ENCODE measurements around the gene KCTD5. TPM values are rescaled to one million over a fixed set of nuclear protein-coding genes. Genes with fewer than 3 reads are reported as not detected.

The KCTD5 gene
- total RNA-seq, 2 donors from 2014 or later = 29.8 to 32.6 TPM

DNA sequence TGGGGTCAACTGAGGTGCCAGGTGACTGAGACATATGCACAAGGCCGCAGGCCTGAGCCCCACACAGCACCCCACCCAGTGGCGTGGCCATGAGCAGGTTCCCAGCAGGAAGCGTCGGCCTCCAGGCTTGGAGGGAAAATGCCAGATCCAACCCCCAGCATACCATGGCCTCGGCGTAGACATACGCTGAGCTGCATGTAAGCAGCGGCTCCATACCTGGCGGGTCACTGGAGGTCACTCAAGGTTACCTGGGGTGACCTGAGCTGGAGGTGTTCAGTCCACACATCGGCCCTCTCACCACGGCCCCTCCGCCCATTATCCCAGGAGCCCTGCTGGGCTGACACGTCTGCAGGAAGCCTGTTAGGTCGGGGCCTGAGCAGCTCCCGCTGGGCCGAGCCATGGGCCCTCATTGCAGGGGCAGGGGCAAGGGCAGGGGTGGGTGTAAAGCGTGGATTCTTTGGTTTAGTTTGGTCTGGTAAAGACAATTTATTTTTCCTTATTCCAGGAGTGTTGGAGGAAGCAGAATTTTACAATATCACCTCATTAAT lies 15.2 kb downstream of the KCTD5 start:
- no peak overlapping the region for H3K4me3 Mint-ChIP-seq

DNA sequence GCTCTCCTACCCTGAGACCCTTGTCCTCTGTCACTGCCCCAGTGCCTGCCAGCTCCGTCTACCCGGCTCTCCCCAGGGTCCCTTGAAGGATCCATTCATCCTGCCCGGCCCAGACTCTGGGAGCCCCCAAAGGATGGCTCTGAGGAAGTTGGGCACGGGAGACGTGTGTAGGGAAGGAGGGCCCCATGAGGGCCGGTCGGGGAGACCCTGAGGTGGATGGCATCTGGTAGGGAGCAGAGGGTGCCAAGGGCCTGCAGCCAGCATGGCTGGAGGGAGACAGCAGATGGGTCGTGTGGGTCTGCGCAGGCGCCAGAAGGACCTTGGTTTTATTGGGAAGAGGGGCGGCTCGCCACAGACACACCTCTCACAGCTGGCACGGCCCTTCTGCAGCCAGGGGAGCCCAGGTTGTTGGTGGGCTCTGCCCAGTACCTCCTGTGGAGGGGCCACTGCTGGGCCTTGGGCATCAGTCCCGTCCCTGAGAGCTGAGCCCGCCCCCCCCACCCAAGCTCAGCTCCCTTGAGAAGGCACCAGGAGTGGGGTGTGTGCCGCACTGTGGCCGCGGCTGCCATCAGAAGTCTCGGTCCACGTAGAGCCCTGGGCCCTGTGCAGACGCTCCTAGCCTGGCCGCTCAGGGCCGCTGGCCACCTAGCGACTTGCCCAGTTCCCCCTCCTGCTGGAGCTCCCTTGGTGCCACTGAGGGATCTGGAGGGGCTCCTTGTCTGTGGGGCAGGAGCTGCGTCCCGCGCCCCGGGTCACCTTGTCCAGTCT lies 16.0 kb downstream of the KCTD5 start:
- Histone ChIP-seq H3K4me3 (ENCODE audit: low read length) (no peak overlapping the region), H3K4me1 (ENCODE audit: control insufficient read depth, insufficient read depth, low read length) (no peaks in the 10 kb centered on the region), H3K36me3 (ENCODE audit: control insufficient read depth, insufficient read depth, low read length) (peaks cover 21% of the 10 kb centered on the region), H3K27me3 (ENCODE audit: control insufficient read depth, insufficient read depth, low read length, poor library complexity, severe bottlenecking) (no peaks in the 10 kb centered on the region), H3K27ac (ENCODE audit: low read depth, low read length) (no peak overlapping the region), H3K9ac (ENCODE audit: extremely low read depth, low read length, poor library complexity, severe bottlenecking) (no peak overlapping the region), H3K9me3 (ENCODE audit: control insufficient read depth, low read length) (no peaks in the 10 kb centered on the region)
- Mint-ChIP-seq H3K9me3 (no peaks in the 10 kb centered on the region), H3K4me1 (peaks cover 2% of the 10 kb centered on the region), H3K27ac (no peak overlapping the region), H3K36me3 (ENCODE audit: low read depth) (peaks cover 17% of the 10 kb centered on the region), H3K27me3 (ENCODE audit: insufficient read depth) (no peaks in the 10 kb centered on the region), H3K4me3 (no peak overlapping the region)
- TF ChIP-seq, protein P1, sequence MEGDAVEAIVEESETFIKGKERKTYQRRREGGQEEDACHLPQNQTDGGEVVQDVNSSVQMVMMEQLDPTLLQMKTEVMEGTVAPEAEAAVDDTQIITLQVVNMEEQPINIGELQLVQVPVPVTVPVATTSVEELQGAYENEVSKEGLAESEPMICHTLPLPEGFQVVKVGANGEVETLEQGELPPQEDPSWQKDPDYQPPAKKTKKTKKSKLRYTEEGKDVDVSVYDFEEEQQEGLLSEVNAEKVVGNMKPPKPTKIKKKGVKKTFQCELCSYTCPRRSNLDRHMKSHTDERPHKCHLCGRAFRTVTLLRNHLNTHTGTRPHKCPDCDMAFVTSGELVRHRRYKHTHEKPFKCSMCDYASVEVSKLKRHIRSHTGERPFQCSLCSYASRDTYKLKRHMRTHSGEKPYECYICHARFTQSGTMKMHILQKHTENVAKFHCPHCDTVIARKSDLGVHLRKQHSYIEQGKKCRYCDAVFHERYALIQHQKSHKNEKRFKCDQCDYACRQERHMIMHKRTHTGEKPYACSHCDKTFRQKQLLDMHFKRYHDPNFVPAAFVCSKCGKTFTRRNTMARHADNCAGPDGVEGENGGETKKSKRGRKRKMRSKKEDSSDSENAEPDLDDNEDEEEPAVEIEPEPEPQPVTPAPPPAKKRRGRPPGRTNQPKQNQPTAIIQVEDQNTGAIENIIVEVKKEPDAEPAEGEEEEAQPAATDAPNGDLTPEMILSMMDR (conservative IDR thresholded peaks at IDR 0.05) = no peak
- 95 to 96% methylated on average over 17 to 28 of the region's 28 CpGs for WGBS, 2 experiments (ENCODE audit: insufficient coverage in 1 of 2, insufficient read length in 1 of 2)
- DNase-seq = no peak

More for the DNA sequence above, 15.2 kb downstream of the KCTD5 start:
- Mint-ChIP-seq H3K27me3 (ENCODE audit: insufficient read depth) (no peaks in the 10 kb centered on the region), H3K9me3 (no peaks in the 10 kb centered on the region), H3K36me3 (ENCODE audit: low read depth) (peaks cover 17% of the 10 kb centered on the region), H3K27ac (no peak overlapping the region), H3K4me1 (peaks cover 2% of the 10 kb centered on the region)
- no peak overlapping the region for H3K27ac ChIP-seq (ENCODE audit: low read depth, low read length)
- no peak overlapping the region for H3K9ac ChIP-seq (ENCODE audit: extremely low read depth, low read length, poor library complexity, severe bottlenecking)
- no peaks in the 10 kb centered on the region for H3K9me3 ChIP-seq (ENCODE audit: control insufficient read depth, low read length)
- peaks cover 21% of the 10 kb centered on the region for H3K36me3 ChIP-seq (ENCODE audit: control insufficient read depth, insufficient read depth, low read length)
- H3K4me3 ChIP-seq (ENCODE audit: low read length) = no peak overlapping the region
- DNase-seq = no peak
- H3K27me3 ChIP-seq (ENCODE audit: control insufficient read depth, insufficient read depth, low read length, poor library complexity, severe bottlenecking) = no peaks in the 10 kb centered on the region
- H3K4me1 ChIP-seq (ENCODE audit: control insufficient read depth, insufficient read depth, low read length) = no peaks in the 10 kb centered on the region
- TF ChIP-seq, protein P1 (conservative IDR thresholded peaks at IDR 0.05) = no peak
- WGBS, 2 experiments (ENCODE audit: insufficient coverage in 1 of 2, insufficient read length in 1 of 2) = 95 to 96% methylated on average over 10 to 17 of the region's 17 CpGs

DNA sequence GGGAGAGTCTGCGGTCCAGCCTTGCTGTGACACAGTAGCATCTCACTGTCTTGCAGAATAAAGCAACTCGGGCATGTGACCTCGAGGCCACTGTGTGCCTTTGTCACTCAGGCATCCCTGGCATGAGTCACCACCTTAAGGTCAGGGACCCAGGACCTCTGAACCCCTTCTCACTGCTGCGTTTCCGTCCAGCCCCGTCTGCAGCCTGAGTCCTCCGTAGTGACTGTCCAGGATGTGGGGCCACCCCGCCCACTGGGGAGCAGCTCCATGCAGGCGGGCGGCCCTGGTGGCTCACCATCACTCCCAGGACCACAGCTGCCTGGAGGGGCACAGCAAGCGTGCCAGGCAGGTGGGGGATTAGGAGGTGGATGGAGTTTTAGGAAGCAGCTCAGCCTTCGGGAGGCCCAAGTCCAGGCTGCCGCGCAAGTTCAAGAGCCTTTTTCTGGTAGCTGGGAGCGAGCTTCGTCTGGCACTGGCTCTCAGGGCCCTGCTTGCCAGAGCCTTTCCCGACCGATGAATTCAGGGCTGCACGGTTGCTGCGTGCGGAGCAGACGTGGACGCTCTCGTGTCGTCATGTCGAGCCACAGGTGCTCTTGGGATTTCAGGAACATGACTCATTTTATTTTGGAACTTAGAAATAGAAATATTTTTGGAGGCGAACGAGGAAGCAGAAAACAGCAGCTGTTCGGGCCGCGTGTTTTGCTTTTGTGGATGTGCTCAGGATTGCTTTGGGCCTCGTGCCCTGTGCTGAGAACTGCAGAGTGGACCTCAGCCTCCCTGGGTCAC lies 16.8 kb downstream of the KCTD5 start:
- TF ChIP-seq, protein P1 (conservative IDR thresholded peaks at IDR 0.05) = no peak
- DNase-seq = no peak
- H3K27me3 Mint-ChIP-seq (ENCODE audit: insufficient read depth) = no peaks in the 10 kb centered on the region
- peaks cover 17% of the 10 kb centered on the region for H3K36me3 Mint-ChIP-seq (ENCODE audit: low read depth)
- Histone ChIP-seq H3K9me3 (ENCODE audit: control insufficient read depth, low read length) (no peaks in the 10 kb centered on the region), H3K4me1 (ENCODE audit: control insufficient read depth, insufficient read depth, low read length) (no peaks in the 10 kb centered on the region), H3K27me3 (ENCODE audit: control insufficient read depth, insufficient read depth, low read length, poor library complexity, severe bottlenecking) (no peaks in the 10 kb centered on the region), H3K27ac (ENCODE audit: low read depth, low read length) (no peak overlapping the region), H3K36me3 (ENCODE audit: control insufficient read depth, insufficient read depth, low read length) (peaks cover 21% of the 10 kb centered on the region), H3K4me3 (ENCODE audit: low read length) (no peak overlapping the region), H3K9ac (ENCODE audit: extremely low read depth, low read length, poor library complexity, severe bottlenecking) (no peak overlapping the region)
- no peak overlapping the region for H3K4me3 Mint-ChIP-seq
- H3K9me3 Mint-ChIP-seq = no peaks in the 10 kb centered on the region
- 93 to 95% methylated on average over 26 to 32 of the region's 32 CpGs for WGBS, 2 experiments (ENCODE audit: insufficient coverage in 1 of 2, insufficient read length in 1 of 2)
- H3K27ac Mint-ChIP-seq = no peak overlapping the region
- H3K4me1 Mint-ChIP-seq = no peaks in the 10 kb centered on the region
